Ishikawa (cell line): ENCODE measurements around the gene NEURL1.

Experiments used
- CEBPB ChIP-seq: IDR thresholded peaks from 2 replicates; pipeline ENCODE4 v1.6.1; 2012
- CREB1 ChIP-seq: IDR thresholded peaks from 2 replicates; pipeline ENCODE4 v1.6.1; 2012; ENCODE audit warnings: low read depth
- EGR1 ChIP-seq: IDR thresholded peaks from 2 replicates; pipeline ENCODE4 v1.6.1; 2012
- EP300 ChIP-seq: IDR thresholded peaks from 2 replicates; pipeline ENCODE4 v1.6.1; 2012; ENCODE audit warnings: borderline replicate concordance
- FOXM1 ChIP-seq: IDR thresholded peaks from 2 replicates; pipeline ENCODE4 v1.6.1; 2012; ENCODE audit warnings: low read depth, borderline replicate concordance
- MAX ChIP-seq: IDR thresholded peaks from 2 replicates; pipeline ENCODE4 v1.6.1; 2012
- NFIC ChIP-seq: IDR thresholded peaks from 2 replicates; pipeline ENCODE4 v1.6.1; 2012
- RAD21 ChIP-seq: IDR thresholded peaks from 2 replicates; pipeline ENCODE4 v1.6.1; 2012; ENCODE audit warnings: low read depth
- REST ChIP-seq: IDR thresholded peaks from 2 replicates; pipeline ENCODE4 v1.6.1; 2012; ENCODE audit warnings: low read depth, mild to moderate bottlenecking
- TAF1 ChIP-seq: IDR thresholded peaks from 2 replicates; pipeline ENCODE4 v1.6.1; 2012; ENCODE audit warnings: low read depth, mild to moderate bottlenecking
- TCF12 ChIP-seq: IDR thresholded peaks from 2 replicates; pipeline ENCODE4 v1.6.1; 2012; ENCODE audit warnings: low read depth
- TEAD4 ChIP-seq: IDR thresholded peaks from 2 replicates; pipeline ENCODE4 v1.6.1; 2012
- USF1 ChIP-seq: IDR thresholded peaks from 2 replicates; pipeline ENCODE4 v1.6.1; 2012
- YY1 ChIP-seq: IDR thresholded peaks from 2 replicates; pipeline ENCODE4 v1.6.1; 2012; ENCODE audit warnings: low read depth
- ZBTB7A ChIP-seq: IDR thresholded peaks from 2 replicates; pipeline ENCODE4 v1.6.1; 2012; ENCODE audit warnings: low read depth

NEURL1 gene

GRCh38 chr10:103641326-103641725 is 147.8 kb downstream of the NEURL1 start:
- TF ChIP-seq FOXM1 (no peak), TCF12 (no peak), REST (no peak), MAX (no peak), EGR1 (no peak), ZBTB7A (no peak), RAD21 (no peak), TAF1 (no peak), YY1 (no peak), USF1 (no peak), EP300 (no peak), CREB1 (no peak), TEAD4 (no peak), NFIC (no peak), CEBPB (no peak)
